ENCODE results near the gene ZNF440. TPM values are rescaled to one million over a fixed set of nuclear protein-coding genes. Genes with fewer than 3 reads are reported as not detected.

Gene ZNF440
- total and polyA plus RNA-seq, 12 donors, result 1.6 to 9.5 (median 4.3) TPM

- peaks cover 0 to 64% (median 27%) of the 10 kb centered on the region in 11 donors for H3K9me3 ChIP-seq
- no peaks in the 10 kb centered on the region for H3K4me1 ChIP-seq
- no peaks in the 10 kb centered on the region for H3K27me3 ChIP-seq
- no peak for TF ChIP-seq CTCF (IDR thresholded peaks at IDR 0.05)
- H3K27ac ChIP-seq, result no peak overlapping the region
- intact Hi-C loops (cut with DNase I), result no loop called here
- H3K36me3 ChIP-seq, result peaks cover 0 to 48% (median 21%) of the 10 kb centered on the region in 9 donors
- no peak for DNase-seq
- 94 to 95% methylated on average over 11 of the region's 11 CpGs for WGBS, 2 donors
- ATAC-seq, result no peak
- no peak overlapping the region for H3K4me3 ChIP-seq
Observed at GRCh38 chr19:11806354-11807098, 7.5 kb upstream of the ZNF440 start.

- H3K27me3 ChIP-seq, result no peaks in the 10 kb centered on the region
- no peak for ATAC-seq
- no peak overlapping the region for H3K4me3 ChIP-seq
- DNase-seq, result no peak
- WGBS, 2 donors, result 94 to 95% methylated on average over 2 of the region's 2 CpGs
- no peak overlapping the region for H3K27ac ChIP-seq
- TF ChIP-seq CTCF (IDR thresholded peaks at IDR 0.05), result no peak
- peaks cover 0 to 48% (median 21%) of the 10 kb centered on the region in 9 donors for H3K36me3 ChIP-seq
- no peaks in the 10 kb centered on the region for H3K4me1 ChIP-seq
- intact Hi-C loops (cut with DNase I), result no loop called here
- H3K9me3 ChIP-seq, result peaks cover 0 to 64% (median 27%) of the 10 kb centered on the region in 11 donors
Observed at GRCh38 chr19:11807099-11807380, 7.0 kb upstream of the ZNF440 start.

GRCh38 chr19:11813703-11814028 lies 407 bp upstream of the ZNF440 start:
- peak; percentile 17 to 48 (median 40) for ATAC-seq
- intact Hi-C loops (cut with DNase I), result loop anchor here in 3 of 10 donors (1.0 to 2.0 kb wide), 3 partner anchors 15 to 17 kb away; partner anchors contain the start of gene ZNF491 (in 2 of the 3)

GRCh38 chr19:11814700-11815035 lies 595 bp downstream of the ZNF440 start:
- Histone ChIP-seq H3K9me3 (peaks cover 0 to 1% (median 0%) of the 10 kb centered on the region in 11 donors), H3K4me3 (peak overlapping the region; percentile 68 to 99 (median 86)), H3K27ac (peak overlapping the region; percentile 65 to 96 (median 94)), H3K4me1 (peaks cover 0 to 25% (median 12%) of the 10 kb centered on the region in 9 donors), H3K27me3 (no peaks in the 10 kb centered on the region), H3K36me3 (peaks cover 0 to 17% (median 5%) of the 10 kb centered on the region in 9 donors)
- TF ChIP-seq CTCF (IDR thresholded peaks at IDR 0.05), result no peak
- DNase-seq (no peak), ATAC-seq (peak; percentile 10 to 28 (median 18))
- WGBS, 2 donors, result 8 to 12% methylated on average over 13 of the region's 13 CpGs
- intact Hi-C loops (cut with DNase I), result loop anchor here in 2 of 10 donors (1.0 to 2.0 kb wide), 2 partner anchors 16 kb away; partner anchors contain the start of gene ZNF491 (in 2 of the 2)

More at GRCh38 chr19:11813703-11814028, 407 bp upstream of the ZNF440 start:
- peak overlapping the region in 9 of 10 donors; percentile 68 to 99 (median 84) for H3K4me3 ChIP-seq
- no peak for TF ChIP-seq CTCF (IDR thresholded peaks at IDR 0.05)
- H3K27me3 ChIP-seq, result no peaks in the 10 kb centered on the region
- peak overlapping the region in 8 of 10 donors; percentile 90 to 96 (median 94) for H3K27ac ChIP-seq
- WGBS, 2 donors, result 1 to 3% methylated on average over 6 of the region's 6 CpGs
- H3K36me3 ChIP-seq, result peaks cover 0 to 10% (median 0%) of the 10 kb centered on the region in 9 donors
- H3K4me1 ChIP-seq, result peaks cover 0 to 25% (median 12%) of the 10 kb centered on the region in 9 donors
- H3K9me3 ChIP-seq, result peaks cover 0 to 11% (median 0%) of the 10 kb centered on the region in 11 donors
- DNase-seq, result no peak
